Thyroid gland (tissue), 4 donors: ENCODE data around the gene ANO2.

Experiments used
- POLR2A ChIP-seq, 2 donors: fragments of 450-650 bp; IDR thresholded peaks; one replicate each; pipeline ENCODE4 v1.6.1; 2017; ENCODE audit warnings: antibody characterized with exemption in 2 of 2, mild to moderate bottlenecking in 2 of 2, moderate library complexity in 1 of 2
- TF ChIP-seq, protein P1 (sequence below), 6 experiments: fragments of 200-600 bp in 3 of 6; fragments of 450-650 bp in 3 of 6; sonication (generic) in 3 of 6; IDR thresholded peaks; one replicate each; pipeline ENCODE4 v1.5.1; 2016 to 2019; ENCODE audit warnings: antibody characterized with exemption in 6 of 6, mild to moderate bottlenecking in 2 of 6, inconsistent platforms in 1 of 6, moderate library complexity in 1 of 6

DNA sequence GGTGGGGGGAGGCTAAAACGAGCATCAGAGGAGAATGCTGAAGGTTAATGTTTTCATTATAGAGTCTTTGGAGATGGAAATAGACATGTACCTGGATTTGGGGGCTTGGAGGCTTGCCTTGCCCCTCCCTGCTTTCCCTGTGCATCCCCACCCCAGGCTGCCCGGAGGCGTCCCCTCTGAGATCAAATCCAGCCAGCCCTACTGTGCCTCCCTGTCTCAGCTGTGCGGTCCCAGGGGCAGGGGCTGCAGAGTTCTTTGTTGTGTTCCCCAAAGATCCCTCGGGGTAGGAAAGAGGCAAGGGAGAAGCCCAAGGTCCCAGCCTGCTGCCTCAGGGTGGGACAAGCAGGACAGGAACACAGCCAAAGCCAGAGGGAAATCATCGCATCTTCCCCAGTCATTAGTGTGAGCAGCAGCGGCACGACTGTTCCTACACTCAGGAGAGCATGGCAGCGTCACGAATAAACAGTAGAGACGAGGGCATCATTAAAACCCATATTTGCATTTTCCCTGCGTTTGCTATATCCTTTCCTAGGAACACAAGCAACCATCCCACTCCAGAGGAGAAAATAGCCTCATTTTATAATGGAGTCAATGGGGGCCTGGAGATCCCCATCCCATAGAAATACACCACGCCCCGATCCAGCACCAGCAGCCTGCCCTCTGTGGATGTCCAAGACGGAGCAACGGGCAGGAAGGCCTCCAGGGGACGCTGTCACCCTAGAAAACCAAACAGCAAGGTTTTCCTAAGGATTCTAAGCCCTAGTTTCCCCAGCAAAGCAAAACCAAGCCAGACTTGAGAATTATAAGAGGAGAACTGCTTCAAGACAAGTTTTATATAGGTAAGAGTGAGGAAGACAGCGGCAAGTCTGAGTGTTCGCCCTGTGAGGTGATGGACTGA lies 32.4 kb downstream of the ANO2 start:
- TF ChIP-seq POLR2A (IDR thresholded peaks at IDR 0.05) = no peak
- TF ChIP-seq, protein P1, sequence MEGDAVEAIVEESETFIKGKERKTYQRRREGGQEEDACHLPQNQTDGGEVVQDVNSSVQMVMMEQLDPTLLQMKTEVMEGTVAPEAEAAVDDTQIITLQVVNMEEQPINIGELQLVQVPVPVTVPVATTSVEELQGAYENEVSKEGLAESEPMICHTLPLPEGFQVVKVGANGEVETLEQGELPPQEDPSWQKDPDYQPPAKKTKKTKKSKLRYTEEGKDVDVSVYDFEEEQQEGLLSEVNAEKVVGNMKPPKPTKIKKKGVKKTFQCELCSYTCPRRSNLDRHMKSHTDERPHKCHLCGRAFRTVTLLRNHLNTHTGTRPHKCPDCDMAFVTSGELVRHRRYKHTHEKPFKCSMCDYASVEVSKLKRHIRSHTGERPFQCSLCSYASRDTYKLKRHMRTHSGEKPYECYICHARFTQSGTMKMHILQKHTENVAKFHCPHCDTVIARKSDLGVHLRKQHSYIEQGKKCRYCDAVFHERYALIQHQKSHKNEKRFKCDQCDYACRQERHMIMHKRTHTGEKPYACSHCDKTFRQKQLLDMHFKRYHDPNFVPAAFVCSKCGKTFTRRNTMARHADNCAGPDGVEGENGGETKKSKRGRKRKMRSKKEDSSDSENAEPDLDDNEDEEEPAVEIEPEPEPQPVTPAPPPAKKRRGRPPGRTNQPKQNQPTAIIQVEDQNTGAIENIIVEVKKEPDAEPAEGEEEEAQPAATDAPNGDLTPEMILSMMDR (IDR thresholded peaks at IDR 0.05) = no peak
